ENCODE data around the gene LASP1. TPM values are rescaled to one million over a fixed set of nuclear protein-coding genes. Genes with fewer than 3 reads are reported as not detected.

The LASP1 gene
- total RNA-seq, 4 donors from 2014 or later: 44.3 to 66.0 (median 51.9) TPM

DNA sequence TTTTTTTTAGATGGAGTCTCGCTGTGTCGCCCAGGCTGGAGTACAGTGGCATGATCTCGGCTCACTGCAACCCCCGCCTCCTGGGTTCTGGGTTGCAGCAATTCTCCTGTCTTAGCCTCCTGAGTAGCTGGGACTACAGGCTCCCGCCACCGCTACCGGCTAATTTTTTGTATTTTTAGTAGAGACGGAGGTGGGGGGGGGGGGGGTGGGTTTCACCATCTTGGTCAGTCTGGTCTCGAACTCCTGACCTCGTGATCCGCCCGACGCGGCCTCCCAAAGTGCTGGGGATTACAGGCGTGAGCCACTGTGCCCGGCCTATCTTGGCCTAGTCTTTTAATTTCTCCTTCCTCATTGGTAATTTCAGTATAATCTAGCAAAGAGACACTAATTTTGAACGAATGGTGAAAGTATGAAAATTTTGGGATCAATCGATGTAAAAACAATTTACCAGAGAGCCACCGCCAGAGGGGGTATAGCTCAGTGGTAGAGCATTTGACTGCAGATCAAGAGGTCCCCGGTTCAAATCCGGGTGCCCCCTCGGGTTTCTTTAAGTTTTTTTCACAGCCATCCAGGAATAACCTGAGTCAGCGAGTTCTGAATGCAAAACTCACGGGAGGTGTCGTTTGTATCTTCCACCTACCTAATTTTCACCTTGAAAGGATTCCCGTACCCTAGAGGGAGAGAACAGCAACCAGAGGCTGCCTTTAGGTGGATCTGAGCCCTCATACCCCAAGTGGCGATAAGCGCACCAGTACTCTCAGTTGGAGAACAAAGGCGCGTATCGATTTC lies 2.5 kb upstream of the LASP1 start:
- no peak for TF ChIP-seq POLR2A (IDR thresholded peaks at IDR 0.05)
- TF ChIP-seq, protein P1, sequence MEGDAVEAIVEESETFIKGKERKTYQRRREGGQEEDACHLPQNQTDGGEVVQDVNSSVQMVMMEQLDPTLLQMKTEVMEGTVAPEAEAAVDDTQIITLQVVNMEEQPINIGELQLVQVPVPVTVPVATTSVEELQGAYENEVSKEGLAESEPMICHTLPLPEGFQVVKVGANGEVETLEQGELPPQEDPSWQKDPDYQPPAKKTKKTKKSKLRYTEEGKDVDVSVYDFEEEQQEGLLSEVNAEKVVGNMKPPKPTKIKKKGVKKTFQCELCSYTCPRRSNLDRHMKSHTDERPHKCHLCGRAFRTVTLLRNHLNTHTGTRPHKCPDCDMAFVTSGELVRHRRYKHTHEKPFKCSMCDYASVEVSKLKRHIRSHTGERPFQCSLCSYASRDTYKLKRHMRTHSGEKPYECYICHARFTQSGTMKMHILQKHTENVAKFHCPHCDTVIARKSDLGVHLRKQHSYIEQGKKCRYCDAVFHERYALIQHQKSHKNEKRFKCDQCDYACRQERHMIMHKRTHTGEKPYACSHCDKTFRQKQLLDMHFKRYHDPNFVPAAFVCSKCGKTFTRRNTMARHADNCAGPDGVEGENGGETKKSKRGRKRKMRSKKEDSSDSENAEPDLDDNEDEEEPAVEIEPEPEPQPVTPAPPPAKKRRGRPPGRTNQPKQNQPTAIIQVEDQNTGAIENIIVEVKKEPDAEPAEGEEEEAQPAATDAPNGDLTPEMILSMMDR (IDR thresholded peaks at IDR 0.05): peak in 2 of 6 experiments; percentile 31 to 34
- no peak for DNase-seq
- intact Hi-C loops (cut with DNase I): no loop called here
- no peaks in the 10 kb centered on the region for H3K9me3 ChIP-seq
- H3K27ac ChIP-seq: peak overlapping the region; percentile 97 to 99 (median 98)
- 42 to 50% methylated on average over 26 to 30 of the region's 31 CpGs for WGBS, 2 donors
- H3K27me3 ChIP-seq: no peaks in the 10 kb centered on the region
- H3K4me3 ChIP-seq: peak overlapping the region in 3 of 4 donors; percentile 79 to 98 (median 84)
- H3K36me3 ChIP-seq: no peaks in the 10 kb centered on the region
- H3K4me1 ChIP-seq: peaks cover 25 to 45% (median 27%) of the 10 kb centered on the region in 3 donors

DNA sequence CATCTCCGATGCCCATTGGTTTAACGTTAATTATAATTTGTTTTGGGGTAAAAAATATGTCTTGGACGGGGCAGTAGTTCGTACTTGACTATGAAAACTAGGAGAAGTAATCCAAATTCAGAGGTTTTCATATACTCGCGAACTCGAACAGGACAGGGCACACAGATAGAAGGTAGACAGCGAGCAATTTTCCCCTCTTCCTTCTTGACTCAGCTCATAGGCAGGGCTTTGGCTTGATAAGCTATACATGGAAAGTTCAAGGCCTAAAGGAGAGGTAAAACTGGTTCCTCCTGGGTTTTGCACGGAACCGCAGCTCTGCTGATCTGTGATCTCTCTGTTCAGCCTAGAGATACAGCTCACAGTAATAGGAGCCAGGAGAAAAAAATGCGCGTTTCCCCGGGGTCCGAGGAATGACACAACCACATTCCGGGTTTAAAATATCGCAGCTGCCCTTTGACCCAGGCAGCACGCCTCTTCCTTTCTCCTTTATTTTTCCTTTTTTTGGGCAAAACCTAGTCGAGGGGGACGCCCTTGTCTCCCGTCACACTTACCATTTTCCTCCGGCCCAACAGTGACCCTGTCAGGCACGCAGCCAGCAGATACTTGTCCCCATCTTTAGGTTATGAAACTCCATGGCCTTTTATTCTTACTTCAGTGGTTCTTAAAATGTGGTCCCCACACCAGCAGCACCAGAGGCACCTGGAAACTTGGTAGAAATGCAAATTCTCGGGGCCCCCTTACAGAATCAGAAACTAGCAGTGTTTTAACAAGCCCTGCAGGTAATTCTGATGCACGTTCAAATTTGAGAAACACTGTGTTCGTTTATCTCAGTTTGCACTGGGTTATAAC lies 1.7 kb upstream of the LASP1 start:
- Histone ChIP-seq H3K9me3 (no peaks in the 10 kb centered on the region), H3K4me1 (peaks cover 33 to 52% (median 35%) of the 10 kb centered on the region in 3 donors), H3K36me3 (no peaks in the 10 kb centered on the region), H3K27me3 (no peaks in the 10 kb centered on the region), H3K4me3 (peak overlapping the region; percentile 79 to 98 (median 87)), H3K27ac (peak overlapping the region; percentile 97 to 99 (median 98))
- no peak for DNase-seq
- 33 to 42% methylated on average over 24 to 25 of the region's 25 CpGs for WGBS, 2 donors
- no peak for TF ChIP-seq POLR2A (IDR thresholded peaks at IDR 0.05)
- TF ChIP-seq, protein P1 (IDR thresholded peaks at IDR 0.05): no peak
- intact Hi-C loops (cut with DNase I): no loop called here

DNA sequence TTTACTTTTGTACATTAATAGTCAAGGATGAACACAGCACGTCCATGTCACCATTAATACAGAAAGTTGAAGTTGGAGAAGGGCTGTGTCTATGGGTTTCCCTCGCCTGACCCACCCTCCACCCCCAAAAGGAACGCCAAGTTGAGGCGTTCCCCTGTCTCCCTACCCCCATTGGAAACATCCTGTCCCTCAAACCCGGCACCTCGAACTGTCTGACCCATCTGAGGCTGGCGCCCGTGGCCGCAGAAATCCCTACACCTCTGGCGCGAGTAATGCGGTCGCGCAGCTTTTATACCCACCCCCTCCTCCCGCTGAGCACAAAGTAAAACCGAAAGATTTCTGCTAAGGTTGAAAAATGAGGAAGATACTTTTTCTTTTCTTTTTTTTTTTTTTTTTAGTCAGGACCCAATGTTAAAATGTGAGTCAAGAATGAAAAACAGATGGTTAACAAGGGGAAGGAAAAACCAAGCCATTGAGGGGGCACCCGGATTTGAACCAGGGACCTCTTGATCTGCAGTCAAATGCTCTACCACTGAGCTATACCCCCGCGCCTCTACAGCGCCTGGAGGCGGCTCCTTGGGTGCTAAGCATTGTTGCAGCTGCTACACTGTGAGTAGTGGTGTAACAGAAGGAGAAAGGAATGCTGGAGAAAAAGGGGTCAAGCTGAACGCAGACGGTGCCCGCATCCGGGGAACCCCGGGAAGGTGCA lies 887 bp upstream of the LASP1 start:
- H3K4me1 ChIP-seq: peaks cover 41 to 53% (median 43%) of the 10 kb centered on the region in 3 donors
- 1 to 2% methylated on average over 26 of the region's 26 CpGs for WGBS, 2 donors
- intact Hi-C loops (cut with DNase I): no loop called here
- no peaks in the 10 kb centered on the region for H3K36me3 ChIP-seq
- no peaks in the 10 kb centered on the region for H3K27me3 ChIP-seq
- DNase-seq: peak; percentile 45
- TF ChIP-seq, protein P1 (IDR thresholded peaks at IDR 0.05): peak in 3 of 6 experiments; percentile 4 to 20 (median 8)
- peak in 2 of 4 donors; percentile 25 to 41 for TF ChIP-seq POLR2A (IDR thresholded peaks at IDR 0.05)
- peak overlapping the region; percentile 79 to 98 (median 87) for H3K4me3 ChIP-seq
- peak overlapping the region; percentile 97 to 99 (median 98) for H3K27ac ChIP-seq
- no peaks in the 10 kb centered on the region for H3K9me3 ChIP-seq

DNA sequence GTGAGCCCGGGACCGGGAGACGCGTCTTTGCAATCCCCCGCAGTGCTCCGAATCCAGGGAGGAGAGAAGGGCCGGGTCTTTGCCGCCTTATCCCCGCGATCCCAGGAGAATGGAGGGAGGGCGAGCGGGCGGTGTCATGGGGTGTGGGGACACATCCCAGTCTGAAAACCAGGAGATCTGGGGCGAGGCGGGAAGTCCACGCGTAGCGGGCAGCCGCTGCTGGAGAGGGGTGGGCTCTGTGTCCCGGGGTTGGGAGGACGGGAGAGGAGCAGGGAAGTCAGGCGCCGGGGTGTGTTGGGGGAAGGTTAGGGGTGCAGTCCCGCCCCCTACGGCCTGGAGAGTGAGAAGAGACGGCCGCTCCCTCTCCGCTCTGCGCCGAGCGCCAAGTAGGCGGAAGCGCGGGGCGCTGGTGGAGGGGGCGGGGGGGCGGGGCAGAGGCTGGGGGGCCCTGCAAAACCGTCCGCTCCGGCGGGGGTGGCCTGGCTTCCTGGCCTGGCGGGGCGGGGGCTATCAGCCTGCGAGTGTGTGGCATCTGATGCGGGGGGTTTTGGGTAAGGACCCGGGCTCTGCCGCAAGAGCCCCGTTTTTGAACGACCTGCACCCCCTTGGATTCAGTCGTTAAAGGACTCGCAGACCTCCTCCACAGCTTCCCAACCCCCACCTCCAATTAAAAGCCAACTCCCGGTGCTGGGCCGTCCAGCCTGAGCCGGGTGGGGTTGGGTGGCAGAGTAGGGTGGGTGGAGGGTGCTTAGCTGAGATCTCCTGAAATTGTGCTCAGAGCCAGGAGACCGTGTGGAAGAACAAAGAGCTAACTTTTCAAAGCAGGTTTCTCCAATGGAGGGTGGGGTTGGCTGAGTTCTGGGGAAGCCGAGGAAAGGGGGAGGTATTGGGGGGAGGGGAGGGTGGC lies 654 bp downstream of the LASP1 start:
- WGBS, 2 donors: 0% methylated on average over 16 to 17 of the region's 56 CpGs
- TF ChIP-seq, protein P1 (IDR thresholded peaks at IDR 0.05): no peak
- TF ChIP-seq POLR2A (IDR thresholded peaks at IDR 0.05): no peak
- peak overlapping the region; percentile 97 to 99 (median 98) for H3K27ac ChIP-seq
- peaks cover 0 to 1% (median 0%) of the 10 kb centered on the region in 3 donors for H3K36me3 ChIP-seq
- no peak for DNase-seq
- peak overlapping the region; percentile 79 to 98 (median 87) for H3K4me3 ChIP-seq
- H3K4me1 ChIP-seq: peaks cover 56 to 69% (median 58%) of the 10 kb centered on the region in 3 donors
- H3K27me3 ChIP-seq: no peaks in the 10 kb centered on the region
- intact Hi-C loops (cut with DNase I): no loop called here
- no peaks in the 10 kb centered on the region for H3K9me3 ChIP-seq

All from esophagus squamous epithelium (tissue), 5 donors.